Loucy (cell line): Measurements from ENCODE around the gene ATP5MC2.
"Not testable (repeated sequence)": the region's sequence is repeated elsewhere in the genome, so short reads cannot be mapped to it uniquely, and the experiment has no call there.

ENCODE experiments used
- CTCF ChIP-seq: fragments of 200-600 bp; sonication (generic); conservative IDR thresholded peaks from 2 replicates; pipeline ENCODE4 v1.5.1; 2014; ENCODE audit warnings: mild to moderate bottlenecking, antibody characterized with exemption, low read length
- EZH2phosphoT487 ChIP-seq: fragments of 200-600 bp; IDR thresholded peaks from 2 replicates; pipeline ENCODE4 v1.6.1; 2018; ENCODE audit warnings: antibody characterized with exemption, mild to moderate bottlenecking, moderate library complexity, borderline replicate concordance

GRCh38 chr12:53680061-53680460, 4.2 kb upstream of the ATP5MC2 start:
- TF ChIP-seq CTCF, EZH2phosphoT487: not testable (repeated sequence)
